ENCODE measurements around the gene KRTAP1-4. TPM values are rescaled to one million over a fixed set of nuclear protein-coding genes. Genes with fewer than 3 reads are reported as not detected.
"Not testable (repeated sequence)": the region's sequence is repeated elsewhere in the genome, so short reads cannot be mapped to it uniquely, and the experiment has no call there.

The KRTAP1-4 gene, protein sequence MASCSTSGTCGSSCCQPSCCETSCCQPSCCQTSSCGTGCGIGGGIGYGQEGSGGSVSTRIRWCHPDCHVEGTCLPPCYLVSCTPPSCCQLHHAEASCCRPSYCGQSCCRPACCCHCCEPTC
- polyA plus RNA-seq (2014; cell fraction: cytosol; rRNA removed): not detected in 2 replicates
- not detected in 2 replicates for polyA plus RNA-seq (2014; cell fraction: nucleus; rRNA removed)

DNA sequence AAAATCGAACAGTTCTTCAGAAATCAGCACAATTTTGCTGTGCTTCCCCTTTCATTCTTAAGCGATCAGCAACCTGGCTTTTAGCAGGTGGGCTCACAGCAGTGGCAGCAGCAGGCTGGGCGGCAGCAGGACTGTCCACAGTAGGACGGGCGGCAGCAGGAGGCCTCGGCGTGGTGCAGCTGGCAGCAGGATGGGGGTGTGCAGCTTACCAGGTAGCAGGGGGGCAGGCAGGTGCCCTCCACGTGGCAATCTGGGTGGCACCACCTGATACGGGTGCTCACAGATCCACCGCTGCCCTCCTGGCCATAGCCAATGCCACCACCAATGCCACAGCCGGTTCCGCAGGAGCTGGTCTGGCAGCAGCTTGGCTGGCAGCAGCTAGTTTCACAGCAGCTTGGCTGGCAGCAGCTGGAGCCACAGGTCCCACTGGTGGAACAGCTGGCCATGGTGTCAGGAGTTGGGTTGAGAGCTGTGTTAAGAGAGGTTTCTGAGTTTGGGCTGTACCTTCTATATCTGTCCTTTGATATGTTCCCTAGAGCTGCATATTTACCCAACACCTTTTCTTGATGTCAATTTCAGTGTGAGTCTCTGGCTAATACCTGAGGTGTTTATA lies at the start of gene KRTAP1-4:
Gene KRTAP1-4, minus strand, starts transcription at position 563 of the 613 bp plus-strand sequence. Its CDS starts 117 bp downstream, at position 446.
- no peak for DNase-seq (ENCODE audit: low spot score)

DNA sequence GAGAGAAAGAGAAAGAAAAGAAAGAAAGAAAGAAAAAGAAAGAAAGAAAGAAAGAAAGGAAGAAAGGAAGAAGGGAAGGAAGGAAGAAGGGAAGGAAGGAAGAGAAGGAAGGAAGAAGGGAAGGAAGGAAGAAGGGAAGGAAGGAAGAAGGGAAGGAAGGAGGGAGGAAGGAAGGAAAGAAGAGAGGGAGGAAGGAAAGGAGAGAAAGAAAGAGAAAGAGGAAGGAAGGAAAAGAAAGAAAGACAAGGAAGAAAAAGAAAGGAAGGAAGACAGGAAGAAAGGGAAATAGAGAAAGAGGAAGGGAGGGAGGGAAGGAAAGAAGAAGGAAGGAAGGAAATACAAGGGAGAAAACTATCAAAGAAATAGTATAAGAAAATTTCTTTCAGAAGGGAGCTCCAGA lies 46.8 kb upstream of the KRTAP1-4 start:
- DNase-seq (ENCODE audit: low spot score): no peak

DNA sequence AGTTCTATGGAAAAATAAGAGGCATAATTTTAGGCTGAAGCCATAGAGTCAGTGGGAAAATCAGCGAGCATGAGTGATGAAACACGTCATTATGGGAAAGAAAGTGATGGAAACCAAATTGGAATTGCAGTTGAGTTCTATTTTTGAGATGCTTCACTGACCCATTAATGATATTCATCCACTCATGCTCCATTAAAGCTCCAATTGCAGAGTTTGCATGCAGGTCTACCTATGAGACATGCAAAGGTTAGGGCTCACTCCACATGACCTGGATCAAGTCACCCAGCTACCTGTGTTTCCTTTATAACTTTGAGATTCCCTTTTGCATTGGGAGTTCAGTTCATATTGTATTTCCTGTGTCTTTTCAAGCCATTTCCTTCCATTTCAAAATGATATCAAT lies 43.7 kb upstream of the KRTAP1-4 start:
- DNase-seq (ENCODE audit: low spot score): no peak

DNA sequence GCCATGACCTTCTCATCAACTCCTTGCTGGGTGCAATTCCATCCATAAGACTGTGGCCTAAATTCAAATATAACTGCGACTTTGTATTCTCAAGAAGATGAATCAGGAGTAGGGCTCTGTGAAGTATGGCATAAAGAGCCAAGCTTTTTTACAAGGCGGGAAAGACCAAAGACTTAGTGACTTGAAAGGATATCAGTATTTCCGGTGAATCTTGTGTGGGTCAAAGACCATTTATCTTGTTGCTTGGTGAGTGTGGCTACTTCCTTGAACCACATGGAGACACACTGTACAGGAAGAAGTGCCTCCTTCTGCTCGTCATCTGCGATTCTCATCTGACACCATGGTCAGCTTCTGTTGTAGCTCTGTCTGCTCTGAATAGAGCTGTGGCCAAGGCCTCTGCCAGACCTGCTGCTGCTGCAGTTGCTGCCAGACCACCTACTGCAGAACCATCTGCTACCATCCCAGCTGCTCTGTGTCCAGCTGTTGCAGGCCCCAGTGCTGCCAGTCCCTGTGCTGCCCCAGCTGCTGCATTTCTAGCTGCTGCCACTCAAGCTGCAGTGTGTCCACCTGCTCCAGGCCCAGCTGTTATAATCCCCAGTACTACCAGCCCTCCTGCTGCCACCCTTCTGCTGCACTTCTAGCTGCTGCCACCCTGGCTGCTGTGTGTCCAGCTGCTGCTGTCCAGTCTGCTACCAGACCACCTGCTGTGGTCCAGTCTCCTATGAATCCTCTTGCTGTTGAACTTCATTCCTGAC lies 41.8 kb upstream of the KRTAP1-4 start:
- DNase-seq (ENCODE audit: low spot score): no peak

DNA sequence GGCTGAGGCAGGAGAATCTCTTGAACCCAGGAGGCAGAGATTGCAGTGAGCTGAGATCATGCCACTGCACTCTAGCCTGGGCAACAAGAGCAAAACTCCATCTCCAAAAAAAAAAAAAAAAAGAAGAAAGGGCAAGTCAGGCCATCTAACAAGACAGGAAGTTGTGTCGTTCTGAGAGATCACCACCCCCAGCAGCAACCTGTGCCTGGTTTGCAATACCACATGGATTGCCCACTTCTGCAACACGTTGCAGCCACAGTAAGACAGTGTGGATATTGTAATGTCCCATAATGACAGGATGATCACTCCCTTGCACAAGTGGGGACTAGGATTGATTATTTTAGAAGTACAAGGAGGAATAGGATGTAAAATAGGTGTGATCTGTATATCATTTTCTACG lies 39.0 kb upstream of the KRTAP1-4 start:
- DNase-seq (ENCODE audit: low spot score): no peak

DNA sequence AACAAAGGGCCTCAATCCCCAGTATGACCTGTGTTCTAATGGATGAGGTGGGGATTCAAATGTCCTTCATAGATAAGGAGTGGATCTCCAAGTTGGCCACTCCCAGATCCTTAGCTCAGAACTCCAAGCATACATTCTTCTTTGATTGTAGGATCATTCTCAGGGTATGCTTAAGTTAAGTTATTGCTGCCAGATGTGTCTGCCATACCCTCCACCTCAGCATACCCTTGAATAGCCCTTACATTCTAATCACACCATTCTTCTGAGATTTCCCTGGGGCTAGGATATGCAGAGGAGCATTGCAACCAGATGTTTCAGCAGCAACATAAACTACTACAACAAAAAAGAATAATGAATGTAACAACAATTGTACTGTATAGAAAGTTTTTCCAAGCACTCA lies 37.3 kb upstream of the KRTAP1-4 start:
- DNase-seq (ENCODE audit: low spot score): no peak

DNA sequence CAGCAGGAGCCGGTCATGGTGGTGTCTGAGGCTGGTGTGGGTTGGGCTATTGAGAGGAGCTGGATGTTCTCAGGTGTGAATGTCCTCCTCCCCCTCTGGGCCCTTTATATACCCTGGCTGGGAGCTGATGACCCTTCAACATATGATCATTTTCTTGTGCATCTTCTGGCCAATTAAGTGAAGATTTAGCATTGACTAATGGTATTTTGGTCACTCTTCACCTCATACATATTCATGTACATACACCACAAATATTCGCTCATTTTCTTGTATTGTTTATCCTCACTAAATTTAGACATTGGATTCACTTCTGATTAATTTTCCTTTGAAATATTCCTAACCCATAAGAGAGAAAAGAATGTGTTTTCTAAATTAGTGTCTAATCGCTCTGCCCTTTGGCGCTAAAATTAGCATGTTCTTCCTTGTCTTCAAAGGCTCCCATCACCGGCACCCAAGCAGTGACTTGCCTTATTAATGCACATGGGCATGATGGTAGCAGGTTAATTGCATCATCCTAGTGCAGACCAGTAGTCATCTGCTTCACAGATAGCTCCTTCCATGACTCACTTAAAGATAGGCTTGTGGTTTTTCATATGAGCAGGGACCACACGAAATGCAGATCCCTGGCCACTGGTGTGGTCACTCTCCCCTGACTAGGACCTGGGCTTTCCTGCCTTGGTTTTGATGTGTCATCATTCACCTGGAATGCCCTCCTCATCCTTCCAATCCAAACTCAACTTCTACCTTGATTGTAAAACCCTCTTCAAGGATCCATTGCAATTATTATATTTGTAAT lies 36.0 kb upstream of the KRTAP1-4 start, which contains the start of gene KRTAP2-4:
Gene KRTAP2-4, minus strand, starts transcription at position 51 of the 796 bp plus-strand sequence. Its CDS starts 34 bp downstream, at position 17.
- no peak for DNase-seq (ENCODE audit: low spot score)

DNA sequence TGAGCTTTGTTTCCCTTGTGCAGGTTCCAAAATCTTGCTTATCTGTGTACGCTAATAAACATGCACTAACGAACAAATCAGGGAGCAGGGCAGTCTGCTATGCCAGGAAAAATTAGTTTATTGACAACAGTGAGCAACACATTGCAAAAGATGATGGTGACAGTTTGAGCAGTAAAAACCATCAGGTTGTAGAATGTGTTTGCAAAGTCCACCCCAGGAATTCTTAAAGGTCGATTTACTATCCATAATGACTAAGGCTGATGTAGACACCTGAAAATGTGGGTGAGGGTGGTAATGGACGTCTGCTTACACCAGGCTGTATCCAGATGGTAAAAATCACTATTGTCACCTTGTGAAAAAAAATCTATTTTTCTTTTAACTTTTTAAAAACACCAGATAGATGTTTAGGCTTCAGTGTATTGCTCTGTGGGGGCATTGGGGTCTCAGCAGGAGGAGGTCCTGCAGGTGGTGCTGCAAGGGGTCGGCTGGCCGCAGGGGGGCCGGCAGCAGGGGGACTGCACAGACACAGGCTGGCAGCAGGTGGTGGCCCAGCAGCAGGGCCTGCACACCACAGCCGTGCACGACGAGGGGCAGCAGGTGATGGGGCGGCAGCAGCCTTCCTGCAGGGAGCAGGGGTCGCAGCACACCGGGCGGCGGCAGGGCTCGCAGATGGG lies 35.2 kb upstream of the KRTAP1-4 start:
- DNase-seq (ENCODE audit: low spot score): not testable (repeated sequence)

DNA sequence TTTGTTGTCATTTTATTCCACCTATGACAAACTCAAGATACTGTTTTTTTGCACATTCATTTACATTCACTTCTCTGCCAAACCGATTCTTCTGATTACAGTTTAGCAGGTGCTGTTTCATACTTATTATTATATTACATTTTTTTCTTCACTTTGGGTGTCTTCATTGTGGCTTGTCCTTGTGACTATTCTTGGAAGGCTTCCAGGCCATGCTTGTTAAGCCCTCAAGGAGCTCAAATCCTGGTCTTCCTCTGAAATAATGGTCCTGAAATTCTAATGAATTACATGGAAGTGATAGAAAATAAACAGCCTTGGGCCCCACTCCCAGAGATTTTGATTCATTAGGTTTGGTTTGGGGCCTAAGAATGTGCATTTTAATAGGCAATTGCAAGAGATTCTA lies 34.3 kb upstream of the KRTAP1-4 start:
- DNase-seq (ENCODE audit: low spot score): no peak

DNA sequence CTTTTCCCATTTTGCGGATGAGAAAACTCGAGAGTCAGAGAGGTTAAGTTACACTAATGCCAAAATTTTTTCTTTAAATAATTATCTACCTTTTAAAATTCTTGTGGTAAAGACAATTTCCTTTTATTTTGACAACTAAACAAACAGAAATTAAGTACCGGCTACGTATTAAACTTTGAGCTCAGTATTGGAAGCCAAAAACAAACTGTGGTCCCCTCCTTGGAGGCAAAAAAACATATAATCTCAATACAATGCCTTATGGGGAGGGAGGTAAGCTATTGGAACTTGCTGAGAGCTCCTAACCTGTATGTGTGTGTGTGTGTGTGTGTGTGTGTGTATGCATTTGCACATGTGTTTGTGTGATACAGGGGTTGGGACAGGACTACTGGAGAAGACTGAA lies 33.5 kb upstream of the KRTAP1-4 start:
- DNase-seq (ENCODE audit: low spot score): no peak

DNA sequence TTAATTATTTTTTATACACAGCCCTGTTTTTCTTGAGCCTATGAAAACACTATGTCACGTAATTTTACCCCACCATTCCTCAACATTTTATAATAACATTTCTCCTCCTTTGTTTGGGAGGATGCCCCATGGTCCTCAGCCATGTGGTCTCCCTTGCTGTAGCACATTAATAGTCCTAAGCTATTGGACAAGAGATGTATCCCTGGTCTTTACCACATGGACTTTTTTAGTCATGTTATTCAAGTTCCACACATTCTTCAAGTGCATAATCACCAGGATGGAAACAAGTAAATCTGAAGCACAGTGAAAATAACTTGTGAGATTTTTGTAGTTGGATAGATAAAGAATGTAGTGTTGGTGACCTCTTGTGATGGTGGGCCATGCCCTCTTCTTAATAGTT lies 32.0 kb upstream of the KRTAP1-4 start:
- no peak for DNase-seq (ENCODE audit: low spot score)

DNA sequence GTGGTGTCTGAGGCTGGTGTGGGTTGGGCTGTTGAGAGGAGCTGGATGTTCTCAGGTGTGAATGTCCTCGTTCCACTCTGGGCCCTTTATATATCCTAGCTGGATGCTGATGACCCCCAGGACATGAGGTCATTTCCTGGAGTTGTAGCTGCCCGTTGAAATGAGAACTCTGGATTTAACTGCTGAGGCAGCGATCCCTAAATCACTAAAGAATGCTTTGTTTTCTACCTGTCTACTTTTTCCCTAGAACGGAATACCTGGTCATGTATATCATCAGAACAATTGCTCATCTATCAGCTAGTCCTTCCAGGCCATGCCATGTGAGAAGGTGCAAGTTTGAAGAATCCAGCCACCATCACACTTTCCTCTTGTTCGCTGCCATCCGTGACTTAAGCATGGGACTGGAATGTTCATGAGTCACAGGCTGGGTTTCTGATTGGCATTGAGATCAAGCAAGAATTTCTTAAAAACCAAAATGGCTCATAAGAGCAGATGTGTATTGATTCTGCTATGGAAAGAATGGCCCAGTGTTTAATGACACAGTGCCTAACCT lies 30.1 kb upstream of the KRTAP1-4 start, which contains the start of gene KRTAP2-3:
Gene KRTAP2-3, minus strand, starts transcription at position 63 of the 553 bp plus-strand sequence. CDS start 64 bp downstream, outside the sequence.
- no peak for DNase-seq (ENCODE audit: low spot score)

DNA sequence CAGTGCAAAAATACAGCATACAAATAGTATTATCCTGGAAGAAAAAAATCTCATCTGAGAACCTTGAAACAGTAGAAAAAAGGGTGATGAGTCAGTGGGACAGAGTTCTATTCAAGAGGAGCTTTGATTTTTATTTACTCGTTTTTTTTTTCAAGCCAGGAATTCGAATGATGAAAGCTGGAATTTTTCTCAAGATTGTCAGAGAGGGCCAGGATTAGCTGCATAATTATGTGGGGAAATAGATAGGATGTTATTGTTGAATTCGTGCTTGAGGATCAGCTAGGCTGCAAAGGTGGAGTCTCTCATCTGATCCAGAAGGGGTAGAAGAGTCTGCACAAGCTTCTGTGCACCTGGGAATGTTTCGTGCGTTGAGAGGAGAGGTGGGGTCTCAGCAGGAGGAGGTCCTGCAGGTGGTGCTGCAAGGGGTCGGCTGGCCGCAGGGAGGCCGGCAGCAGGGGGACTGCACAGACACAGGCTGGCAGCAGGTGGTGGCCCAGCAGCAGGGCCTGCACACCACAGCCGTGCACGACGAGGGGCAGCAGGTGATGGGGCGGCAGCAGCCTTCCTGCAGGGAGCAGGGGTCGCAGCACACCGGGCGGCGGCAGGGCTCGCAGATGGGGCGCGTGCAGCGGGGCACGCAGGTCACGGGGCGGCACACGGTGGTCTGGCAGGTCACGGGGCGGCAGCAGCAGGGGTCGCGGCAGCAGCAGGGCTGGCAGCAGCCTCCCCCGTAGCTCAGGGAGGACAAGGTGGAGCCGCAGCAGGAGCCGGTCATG lies 29.5 kb upstream of the KRTAP1-4 start:
- not testable (repeated sequence) for DNase-seq (ENCODE audit: low spot score)

DNA sequence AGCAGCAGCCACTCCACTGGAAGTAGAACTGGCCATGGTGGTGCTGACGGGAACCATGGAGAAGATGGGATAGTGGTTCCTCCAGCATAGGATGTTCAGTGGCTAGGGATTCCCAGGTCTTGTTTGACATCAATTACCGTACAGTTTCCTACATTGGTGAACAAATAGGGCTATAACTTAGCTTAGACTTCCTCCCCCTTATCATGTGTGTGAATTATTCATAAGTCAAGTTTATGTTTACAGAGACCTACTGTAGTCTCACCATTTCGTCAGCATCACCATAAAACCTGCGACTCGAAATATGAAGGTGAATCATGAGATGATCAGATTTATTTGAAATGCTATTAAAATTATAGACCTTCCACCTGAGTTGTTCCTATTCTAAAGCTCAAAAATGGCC lies 28.7 kb upstream of the KRTAP1-4 start:
- DNase-seq (ENCODE audit: low spot score): no peak

DNA sequence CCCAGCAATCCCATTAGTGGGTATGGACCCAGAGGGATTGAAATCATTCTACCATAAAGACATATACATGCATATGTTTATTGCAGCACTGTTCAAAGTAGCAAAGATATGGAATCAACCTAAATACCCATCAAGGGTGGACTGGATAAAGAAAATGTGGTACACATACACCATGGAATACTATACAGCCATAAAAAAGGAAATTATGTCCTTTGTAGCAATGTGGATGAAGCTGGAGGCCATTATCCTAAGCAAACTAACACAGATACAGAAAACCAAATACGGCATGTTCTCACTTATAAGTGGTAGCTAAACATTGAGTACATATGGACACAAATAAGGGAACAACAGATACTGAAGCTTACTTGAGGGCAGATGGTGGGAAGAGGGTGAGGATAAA lies 27.6 kb upstream of the KRTAP1-4 start:
- DNase-seq (ENCODE audit: low spot score): no peak

DNA sequence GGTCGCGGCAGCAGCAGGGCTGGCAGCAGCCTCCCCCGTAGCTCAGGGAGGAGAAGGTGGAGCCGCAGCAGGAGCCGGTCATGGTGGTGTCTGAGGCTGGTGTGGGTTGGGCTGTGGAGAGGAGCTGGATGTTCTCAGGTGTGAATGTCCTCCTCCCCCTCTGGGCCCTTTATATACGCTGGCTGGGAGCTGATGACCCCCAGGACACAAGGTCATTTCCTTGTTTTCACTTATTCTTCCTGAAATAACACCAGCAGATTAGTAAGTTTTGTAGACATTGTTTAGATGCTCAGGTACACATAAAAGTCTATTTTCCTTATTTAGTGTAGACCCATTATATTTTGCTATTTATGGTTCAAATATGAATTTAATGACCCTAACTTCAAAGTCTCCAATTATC lies 25.1 kb upstream of the KRTAP1-4 start, which contains the start of gene KRTAP2-2:
Gene KRTAP2-2, minus strand, starts transcription at position 101 of the 400 bp plus-strand sequence. Its CDS starts 19 bp downstream, at position 82.
- DNase-seq (ENCODE audit: low spot score): not testable (repeated sequence)

DNA sequence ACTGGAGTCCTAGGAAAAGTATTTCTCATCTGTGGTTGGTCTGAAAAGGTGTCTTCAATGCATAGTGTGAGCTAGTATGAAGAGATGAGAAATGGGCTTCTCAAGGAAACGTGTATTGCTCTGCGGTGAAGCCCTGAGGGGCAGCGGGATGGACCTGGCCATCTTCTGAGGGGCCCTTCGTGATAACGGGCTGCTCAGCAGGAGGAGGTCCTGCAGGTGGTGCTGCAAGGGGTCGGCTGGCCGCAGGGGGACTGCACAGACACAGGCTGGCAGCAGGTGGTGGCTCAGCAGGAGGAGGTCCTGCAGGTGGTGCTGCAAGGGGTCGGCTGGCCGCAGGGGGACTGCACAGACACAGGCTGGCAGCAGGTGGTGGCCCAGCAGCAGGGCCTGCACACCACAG lies 24.6 kb upstream of the KRTAP1-4 start:
- DNase-seq (ENCODE audit: low spot score): not testable (repeated sequence)

DNA sequence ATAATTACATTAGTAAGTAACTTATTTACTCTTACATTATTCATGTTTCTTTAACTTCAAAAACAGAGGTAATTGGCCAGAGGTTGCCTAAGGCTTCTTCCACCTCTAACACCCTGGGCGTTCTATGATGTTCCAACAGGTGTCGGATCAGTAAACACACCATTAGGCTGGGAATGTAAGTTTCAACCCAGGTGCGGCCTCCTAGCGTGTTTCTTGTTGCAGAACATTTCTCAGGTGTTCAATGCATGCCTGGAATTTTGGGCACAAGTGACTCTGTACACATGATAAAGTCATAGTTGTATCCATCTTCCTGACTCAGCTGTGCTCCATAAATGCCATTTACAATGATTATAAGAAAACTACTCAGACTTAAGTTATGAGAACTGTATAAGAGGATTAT lies 24.0 kb upstream of the KRTAP1-4 start:
- no peak for DNase-seq (ENCODE audit: low spot score)

DNA sequence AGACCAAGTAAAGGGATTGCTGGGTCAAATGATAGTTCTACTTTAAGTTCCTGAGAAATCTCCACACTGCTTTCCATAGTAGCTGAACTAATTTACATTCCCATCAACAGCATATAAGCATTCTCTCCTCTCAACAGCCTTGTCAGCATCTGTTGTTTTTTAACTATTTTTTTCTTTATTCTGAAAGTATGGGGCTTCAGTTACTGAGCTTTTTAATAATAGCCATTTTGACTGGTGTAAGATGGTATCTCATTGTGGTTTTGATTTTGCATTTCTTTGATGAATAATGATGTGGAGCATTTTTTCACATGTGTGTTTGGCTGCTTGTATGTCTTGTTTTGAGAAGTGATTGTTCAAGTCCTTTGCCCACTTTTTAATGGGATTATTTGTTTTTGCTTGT lies 22.6 kb upstream of the KRTAP1-4 start:
- DNase-seq (ENCODE audit: low spot score): no peak

DNA sequence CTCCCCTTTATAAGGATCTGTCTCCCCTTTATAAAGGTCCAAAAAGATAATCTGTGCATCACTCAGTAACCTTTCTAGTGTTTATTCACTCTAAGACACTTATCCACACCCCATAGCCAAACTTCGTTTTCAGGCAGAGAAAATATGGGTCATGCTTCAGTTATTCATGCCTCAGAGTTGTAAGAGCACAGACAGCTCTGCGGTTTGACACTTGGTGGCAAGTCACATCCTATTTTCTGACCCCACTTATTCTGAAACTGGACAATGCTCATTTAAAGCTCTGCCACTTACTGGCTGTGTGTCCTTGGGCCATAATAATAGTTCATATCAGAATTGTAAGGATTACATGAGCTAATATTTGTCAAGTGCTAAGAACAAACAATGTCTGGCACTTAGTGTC lies 19.1 kb upstream of the KRTAP1-4 start:
- DNase-seq (ENCODE audit: low spot score): no peak

Measured in SK-N-DZ (cell line).